ENCODE data around the gene SRD5A3. TPM values are rescaled to one million over a fixed set of nuclear protein-coding genes. Genes with fewer than 3 reads are reported as not detected.
A peak's percentile ranks its signal among the peaks of the same experiment; 100 is the strongest.

SRD5A3 gene
- total RNA-seq, 1 donor from 2014 or later, result 6.5 TPM

- DNase-seq, result no peak
Observed at GRCh38 chr4:55378617-55379467, 32.8 kb downstream of the SRD5A3 start.

DNA sequence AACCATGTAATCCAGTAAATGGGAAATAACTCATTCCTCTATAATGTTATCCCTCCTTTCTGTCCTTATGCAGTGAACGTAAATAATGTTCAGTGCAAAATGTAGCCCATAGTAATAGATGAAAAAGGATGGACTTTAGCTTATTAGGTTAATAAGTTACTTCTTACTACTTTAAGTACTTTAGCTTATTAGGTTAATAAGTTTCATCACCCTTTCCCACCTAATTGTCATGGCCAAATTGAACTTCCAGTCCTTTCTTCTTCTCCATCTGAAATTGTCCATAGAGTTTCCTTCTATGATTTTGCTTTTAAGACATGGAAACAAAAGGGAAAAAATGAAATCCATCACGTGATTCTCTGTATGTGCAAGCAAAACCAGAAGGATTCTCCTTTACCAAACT, 34.5 kb downstream of the SRD5A3 start:
- DNase-seq, result no peak

- no peak for DNase-seq
Observed at GRCh38 chr4:55381502-55381901, 35.5 kb downstream of the SRD5A3 start.

DNA sequence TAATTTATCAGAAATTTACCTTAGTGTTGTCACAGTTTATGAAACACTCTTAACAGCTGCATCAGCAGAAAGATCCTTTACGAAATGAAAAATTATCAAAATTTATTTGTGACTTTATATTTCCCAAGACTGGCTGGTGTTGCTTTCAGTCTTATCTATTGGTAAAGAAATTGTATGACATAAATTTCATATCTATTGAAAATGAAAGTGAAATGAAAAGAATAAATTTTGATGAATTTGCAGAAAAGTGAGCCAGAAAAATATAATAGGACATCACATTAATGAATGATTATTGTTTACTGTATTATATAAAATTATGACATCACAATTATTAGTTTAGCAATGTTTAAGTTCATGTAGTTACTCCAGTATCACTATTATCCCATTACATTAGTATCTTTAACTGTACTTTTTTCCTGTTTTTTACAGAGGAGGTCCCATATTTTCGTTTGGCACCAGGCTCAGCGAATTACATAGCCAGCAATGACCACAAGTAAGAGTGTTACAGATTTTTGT, 36.5 kb downstream of the SRD5A3 start:
- DNase-seq, result no peak

DNA sequence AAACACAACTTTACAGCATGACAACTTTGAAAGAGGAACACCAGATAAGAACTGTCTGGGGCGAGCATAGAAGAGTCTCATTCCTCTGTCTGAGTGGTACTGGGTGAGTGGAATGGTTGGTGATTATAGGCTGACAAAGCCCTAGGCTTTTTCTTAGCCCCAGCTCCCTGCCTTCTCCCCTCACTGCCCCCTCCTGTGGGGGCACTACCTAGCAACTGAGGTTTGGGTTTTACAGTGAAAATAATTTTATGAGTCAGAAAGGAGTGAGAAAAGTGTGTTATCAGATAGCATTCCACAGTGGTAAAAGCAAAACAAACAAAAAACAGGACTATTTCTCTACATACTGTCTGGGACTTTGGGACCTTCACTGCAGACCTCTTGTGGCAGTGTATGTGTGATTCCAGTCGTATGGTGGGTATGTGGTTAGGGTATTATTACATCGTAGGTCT, 39.2 kb downstream of the SRD5A3 start:
- DNase-seq, result no peak

- no peak for DNase-seq
Observed at GRCh38 chr4:55386073-55386472, 40.0 kb downstream of the SRD5A3 start.

- DNase-seq, result no peak
Observed at GRCh38 chr4:55386840-55387239, 40.8 kb downstream of the SRD5A3 start.

- no peak for DNase-seq
Observed at GRCh38 chr4:55393461-55394320, 47.6 kb downstream of the SRD5A3 start.

- DNase-seq, result no peak
Observed at GRCh38 chr4:55395218-55395528, 49.1 kb downstream of the SRD5A3 start.

DNA sequence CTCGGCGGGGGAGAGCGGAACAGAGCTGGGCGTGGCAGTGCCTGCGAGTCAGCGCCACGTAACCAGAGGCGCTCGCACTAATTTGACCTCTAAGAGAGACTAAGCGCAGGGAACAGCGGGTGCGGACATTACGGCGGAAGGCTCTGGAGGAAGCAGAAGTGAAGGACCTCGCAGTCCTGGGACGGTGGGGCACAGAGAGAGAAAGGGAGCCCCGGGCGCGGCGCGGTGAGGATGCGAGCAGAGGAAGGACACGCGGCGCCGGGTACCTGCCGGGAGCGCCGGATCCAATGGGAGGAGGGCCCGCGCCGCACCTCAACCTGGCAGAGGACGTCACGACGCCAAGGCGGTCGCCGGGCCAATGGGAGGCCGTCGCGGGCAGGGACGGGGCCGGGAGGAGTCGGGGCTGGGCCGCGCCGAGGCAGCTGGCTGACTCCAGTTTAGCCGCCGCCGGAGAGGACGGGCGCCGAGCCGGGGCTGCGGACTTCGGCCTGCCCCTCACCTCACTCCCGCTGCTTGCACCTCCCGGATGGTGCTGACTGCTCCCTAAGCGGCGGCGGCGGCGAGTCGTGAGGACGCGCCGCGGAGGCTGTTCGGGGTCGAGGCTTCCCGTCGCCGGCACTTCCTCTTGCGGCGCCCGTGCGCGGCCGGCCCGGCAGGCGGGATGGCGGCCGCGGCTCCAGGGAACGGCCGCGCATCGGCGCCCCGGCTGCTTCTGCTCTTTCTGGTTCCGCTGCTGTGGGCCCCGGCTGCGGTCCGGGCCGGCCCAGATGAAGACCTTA, 49.7 kb downstream of the SRD5A3 start, which contains the start of gene TMEM165:
TMEM165 (plus strand) TSS at position 429 of the 779 bp plus-strand sequence; CDS start at position 662, 233 bp downstream.
- DNase-seq, result peak; percentile 79

- peak; percentile 58 for DNase-seq
Observed at GRCh38 chr4:55396308-55397125, 50.5 kb downstream of the SRD5A3 start.

DNA sequence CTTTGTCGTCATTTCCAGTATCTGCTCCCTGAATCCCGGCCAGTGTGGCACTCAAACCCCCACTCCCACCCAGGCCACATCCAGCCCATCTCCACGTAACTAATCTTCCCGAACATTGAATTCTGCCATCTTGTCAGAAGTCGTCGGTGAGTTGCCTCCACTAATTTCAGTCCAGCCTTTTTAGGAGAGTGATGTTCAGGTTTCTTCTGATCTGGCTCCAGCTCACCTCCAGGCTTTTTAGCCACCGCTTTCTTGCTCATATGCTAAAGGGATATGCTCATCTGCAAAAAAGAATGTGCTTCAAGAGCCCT, 51.0 kb downstream of the SRD5A3 start:
- DNase-seq, result peak; percentile 10

DNA sequence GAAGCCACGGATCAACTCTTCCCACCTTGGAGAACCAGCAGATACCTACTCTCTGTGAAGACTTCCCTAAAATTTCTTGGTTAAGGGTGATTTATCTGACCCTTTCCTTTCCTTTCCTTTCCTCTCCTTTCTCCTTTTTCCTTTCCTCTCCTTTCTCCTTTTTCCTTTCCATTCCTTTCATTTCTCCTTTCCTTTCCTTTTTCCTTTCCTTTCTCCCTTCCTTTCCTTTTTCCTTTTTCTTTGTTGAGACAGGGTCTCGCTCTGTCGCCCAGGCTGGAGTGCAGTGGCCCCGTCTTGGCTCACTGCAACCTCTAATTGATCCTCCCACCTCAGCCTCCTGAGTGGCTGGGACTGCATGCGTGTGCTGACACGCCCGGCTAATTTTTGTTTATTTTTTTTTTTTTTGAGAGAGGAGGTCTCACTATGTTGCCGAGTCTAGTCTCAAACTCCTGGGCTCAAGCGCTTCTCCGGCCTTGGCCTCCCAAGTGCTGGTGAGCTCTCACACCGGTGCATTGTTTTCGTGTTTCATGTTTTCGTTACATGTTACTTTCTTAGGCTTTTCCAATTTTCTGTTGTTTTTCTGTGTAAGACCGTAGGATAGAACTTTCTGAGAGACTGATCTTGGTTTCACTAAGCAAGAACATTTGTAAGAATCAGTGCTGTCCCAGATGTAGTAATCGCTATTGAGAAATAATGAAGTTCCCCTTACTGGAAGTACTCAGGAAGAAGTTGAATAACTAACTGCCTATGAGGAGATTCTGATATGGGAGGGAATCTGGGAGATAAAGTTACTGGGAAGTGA, 51.7 kb downstream of the SRD5A3 start:
- DNase-seq, result peak; percentile 10

- no peak for DNase-seq
Observed at GRCh38 chr4:55398461-55398860, 52.4 kb downstream of the SRD5A3 start.

DNA sequence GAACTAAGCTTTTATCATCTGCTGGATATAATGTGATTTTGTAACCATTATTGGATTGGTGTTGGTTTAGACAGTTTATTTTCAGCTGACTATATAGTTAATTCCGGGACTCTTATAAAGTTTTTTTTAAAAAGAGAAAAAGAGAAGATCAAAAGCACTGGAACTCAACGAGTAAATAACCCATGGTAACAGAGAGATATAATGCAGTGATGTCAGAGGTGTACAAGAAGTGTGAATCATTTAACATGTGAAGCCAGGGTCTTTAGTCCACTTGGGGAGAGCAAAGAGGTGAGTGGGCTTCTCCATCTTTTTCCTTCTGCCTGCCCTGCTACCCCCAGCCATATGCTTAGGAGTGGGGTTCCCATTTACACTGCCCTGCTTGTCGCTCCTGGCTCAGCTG, 52.9 kb downstream of the SRD5A3 start:
- DNase-seq, result no peak

GRCh38 chr4:55399581-55399980, 53.5 kb downstream of the SRD5A3 start:
- no peak for DNase-seq

DNA sequence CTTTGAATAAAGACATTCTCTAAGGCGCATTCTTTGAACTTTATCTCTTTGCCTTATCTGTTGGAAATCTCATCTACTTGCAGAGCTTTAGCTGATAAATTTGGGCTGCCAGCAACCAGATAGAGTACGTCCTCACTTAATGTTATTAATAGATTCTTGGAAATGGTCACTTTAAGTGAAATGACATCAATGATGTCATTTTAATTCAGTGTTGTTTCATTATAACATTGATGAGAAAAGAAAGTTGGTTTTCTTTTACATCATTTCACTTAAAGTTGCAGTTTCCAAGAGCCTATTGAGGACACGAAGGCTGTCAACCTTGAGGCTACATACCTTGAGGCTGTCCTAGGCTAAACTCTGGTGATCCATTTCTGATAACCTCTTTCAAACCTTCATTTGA, 59.0 kb downstream of the SRD5A3 start:
- DNase-seq, result no peak

DNA sequence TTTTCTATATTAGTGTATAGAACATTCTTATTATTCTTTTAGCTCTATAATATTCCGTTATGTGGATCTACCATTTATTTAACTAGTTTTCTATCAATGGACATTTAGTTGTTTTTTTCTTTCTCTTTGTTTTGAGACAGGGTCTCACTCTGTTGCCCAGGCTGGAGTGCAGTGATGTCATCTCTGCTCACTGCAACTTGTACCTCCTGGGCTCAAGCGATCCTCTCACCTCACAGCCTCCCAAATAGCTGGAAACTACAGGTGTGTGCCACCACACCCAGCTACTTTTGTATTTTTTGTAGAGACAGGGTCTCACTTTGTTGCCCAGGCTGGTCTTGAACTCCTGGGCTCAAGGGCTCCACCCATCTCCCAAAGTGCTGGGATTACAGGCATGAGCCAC, 60.5 kb downstream of the SRD5A3 start:
- DNase-seq, result no peak

DNA sequence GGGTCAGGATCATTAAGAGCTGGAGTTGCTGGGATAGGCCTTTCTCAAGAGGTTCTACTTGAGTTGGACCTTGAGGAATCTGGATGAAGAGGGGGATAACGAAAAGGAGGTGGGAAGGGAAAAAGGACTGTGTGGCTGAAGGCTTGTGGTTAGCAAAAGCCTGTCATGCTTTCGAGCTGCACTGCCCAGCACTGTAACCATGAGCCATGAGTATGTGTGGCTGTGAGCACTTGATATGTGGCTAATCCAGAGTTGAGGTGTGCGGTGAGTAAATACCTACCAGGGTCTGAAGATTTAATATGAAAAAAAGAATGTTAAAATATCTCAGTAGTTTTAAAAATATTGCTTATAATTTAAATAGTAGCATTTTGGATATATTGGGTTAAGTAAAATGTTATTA, 61.1 kb downstream of the SRD5A3 start:
- no peak for DNase-seq

GRCh38 chr4:55407764-55408163, 61.7 kb downstream of the SRD5A3 start:
- no peak for DNase-seq

Measured in skin of body (tissue), 2 donors.